Stimulated activated naive CD8-positive, alpha-beta T cell treated with anti-CD3 and anti-CD28 coated beads, Interleukin-15, amount 100 ng/mL, for 72 hours (primary cell): ENCODE data around the gene CBR4.
"Not testable (repeated sequence)": the region's sequence is repeated elsewhere in the genome, so short reads cannot be mapped to it uniquely, and the experiment has no call there.

Source experiments
- ATAC-seq: fragments of 150-1000 bp; cut with Tn5 transposase; 2 replicates; pipeline ENCODE4 v1.10.0; 2021; ENCODE audit warnings: mild to moderate bottlenecking, moderate library complexity
- DNase-seq, 2 donors: peaks; one replicate each; pipeline ENCODE4 v3.0.0; 2021 to 2022
- H3K27ac Mint-ChIP-seq, 2 donors: one replicate each; pipeline ENCODE4 v1.8.0; 2022; ENCODE audit warnings: mild to moderate bottlenecking in 2 of 2, mixed read lengths in 2 of 2, moderate library complexity in 2 of 2
- H3K27me3 Mint-ChIP-seq: one replicate; pipeline ENCODE4 v1.8.0; 2022; ENCODE audit warnings: mixed read lengths
- H3K4me1 Mint-ChIP-seq: one replicate; pipeline ENCODE4 v1.8.0; 2022; ENCODE audit warnings: mild to moderate bottlenecking, mixed read lengths
- H3K4me3 Mint-ChIP-seq, 2 donors: one replicate each; pipeline ENCODE4 v1.8.0; 2022; ENCODE audit warnings: mild to moderate bottlenecking in 2 of 2, mixed read lengths in 2 of 2, moderate library complexity in 1 of 2
- H3K9me3 Mint-ChIP-seq, 2 donors: one replicate each; pipeline ENCODE4 v1.8.0; 2022; ENCODE audit warnings: mixed read lengths in 2 of 2

The CBR4 gene

DNA sequence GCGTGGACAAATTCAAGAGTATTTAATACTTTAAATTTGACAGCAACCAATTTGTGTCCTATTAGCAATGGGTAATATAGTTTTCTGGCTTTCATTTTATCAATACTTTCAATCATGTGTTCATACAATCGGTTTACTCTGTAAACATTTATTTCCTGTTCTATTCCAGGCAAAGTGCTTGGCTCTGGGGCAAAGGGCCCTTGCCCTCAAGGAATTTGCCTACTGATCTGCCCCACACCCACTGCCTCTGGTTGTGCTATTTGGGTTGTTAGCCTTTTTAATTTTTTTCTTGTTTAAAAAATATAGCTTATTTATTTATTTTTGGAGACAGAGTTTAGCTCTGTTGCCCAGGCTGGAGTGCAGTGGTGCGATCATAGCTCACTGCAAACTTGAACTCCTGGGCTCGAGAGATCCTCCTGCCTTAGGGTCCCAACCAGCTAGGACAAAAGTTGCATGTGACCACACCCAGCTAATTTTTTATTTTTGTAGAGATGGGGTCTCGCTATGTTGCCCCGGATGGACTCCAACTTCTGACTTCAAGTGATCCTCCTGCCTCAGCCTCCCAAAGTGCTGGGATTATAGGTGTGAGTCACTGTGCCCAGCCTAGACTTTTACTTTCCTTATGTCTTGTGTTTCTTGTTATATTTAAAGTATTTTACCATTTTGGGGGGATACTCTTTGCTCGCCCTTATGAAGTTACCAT lies 30.7 kb upstream of the CBR4 start:
- Mint-ChIP-seq H3K4me1 (no peaks in the 10 kb centered on the region), H3K27me3 (no peaks in the 10 kb centered on the region), H3K4me3 (no peak overlapping the region), H3K27ac (peak overlapping the region in 1 of 2 donors; percentile 15), H3K9me3 (no peaks in the 10 kb centered on the region)
- ATAC-seq (no peak), DNase-seq (no peak)

DNA sequence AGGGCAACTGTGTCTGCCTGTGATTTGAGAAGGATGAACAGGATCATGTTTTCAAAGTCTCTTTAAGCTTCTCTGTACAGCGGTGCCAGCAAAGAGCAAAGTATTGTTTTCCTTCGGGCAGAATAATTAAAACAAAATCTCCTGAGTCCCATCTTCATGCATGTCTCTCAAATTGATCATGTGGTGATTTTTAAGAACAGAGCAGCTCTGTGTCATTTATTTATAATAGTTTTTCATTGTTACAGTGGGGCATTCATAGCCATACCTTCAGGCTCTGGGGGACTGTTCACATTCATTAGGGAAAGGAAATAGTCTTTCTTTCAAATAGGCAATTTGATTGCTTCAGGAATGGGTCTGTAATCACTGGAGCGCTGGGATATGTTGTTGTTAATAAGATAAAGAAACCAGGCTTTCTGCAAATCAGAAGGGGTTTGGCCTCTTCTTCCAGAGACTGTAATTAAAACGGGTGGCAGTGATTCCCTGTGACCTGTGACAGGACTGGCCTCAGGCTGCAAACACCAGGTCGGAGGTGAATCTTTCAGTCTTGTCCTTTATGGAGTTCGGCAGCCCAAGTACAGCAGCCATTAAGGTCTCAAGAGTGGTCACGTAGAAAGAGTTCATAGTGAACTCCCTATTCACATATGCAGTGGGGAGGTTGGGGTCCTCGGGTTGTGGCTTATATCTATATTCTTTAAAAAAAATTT lies 29.3 kb upstream of the CBR4 start:
- Mint-ChIP-seq H3K4me1 (no peaks in the 10 kb centered on the region), H3K4me3 (no peak overlapping the region), H3K27ac (no peak overlapping the region), H3K9me3 (no peaks in the 10 kb centered on the region), H3K27me3 (no peaks in the 10 kb centered on the region)
- no peak for DNase-seq
- no peak for ATAC-seq

DNA sequence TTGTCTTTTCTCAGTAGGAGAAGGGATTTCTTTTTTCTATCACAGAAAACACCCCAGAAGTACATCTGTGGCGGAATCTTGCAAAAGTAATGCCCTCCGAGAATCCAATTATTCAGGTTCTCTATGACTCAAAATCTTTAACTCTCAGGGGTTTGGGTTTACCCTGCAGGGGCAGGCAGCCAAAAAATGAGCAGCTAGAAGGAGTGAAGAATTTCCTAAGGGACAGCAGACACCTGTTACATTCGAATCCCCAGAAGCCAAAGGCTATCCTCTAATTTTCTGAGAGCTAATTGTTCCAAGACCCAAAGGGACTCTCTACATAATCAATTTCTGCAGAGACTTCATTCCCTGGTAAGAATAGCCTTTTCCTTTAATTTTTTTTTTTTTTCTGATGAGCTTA lies 27.5 kb upstream of the CBR4 start:
- Mint-ChIP-seq H3K4me1 (no peaks in the 10 kb centered on the region), H3K27me3 (no peaks in the 10 kb centered on the region), H3K4me3 (no peak overlapping the region), H3K9me3 (no peaks in the 10 kb centered on the region), H3K27ac (no peak overlapping the region)
- DNase-seq (no peak), ATAC-seq (no peak)

DNA sequence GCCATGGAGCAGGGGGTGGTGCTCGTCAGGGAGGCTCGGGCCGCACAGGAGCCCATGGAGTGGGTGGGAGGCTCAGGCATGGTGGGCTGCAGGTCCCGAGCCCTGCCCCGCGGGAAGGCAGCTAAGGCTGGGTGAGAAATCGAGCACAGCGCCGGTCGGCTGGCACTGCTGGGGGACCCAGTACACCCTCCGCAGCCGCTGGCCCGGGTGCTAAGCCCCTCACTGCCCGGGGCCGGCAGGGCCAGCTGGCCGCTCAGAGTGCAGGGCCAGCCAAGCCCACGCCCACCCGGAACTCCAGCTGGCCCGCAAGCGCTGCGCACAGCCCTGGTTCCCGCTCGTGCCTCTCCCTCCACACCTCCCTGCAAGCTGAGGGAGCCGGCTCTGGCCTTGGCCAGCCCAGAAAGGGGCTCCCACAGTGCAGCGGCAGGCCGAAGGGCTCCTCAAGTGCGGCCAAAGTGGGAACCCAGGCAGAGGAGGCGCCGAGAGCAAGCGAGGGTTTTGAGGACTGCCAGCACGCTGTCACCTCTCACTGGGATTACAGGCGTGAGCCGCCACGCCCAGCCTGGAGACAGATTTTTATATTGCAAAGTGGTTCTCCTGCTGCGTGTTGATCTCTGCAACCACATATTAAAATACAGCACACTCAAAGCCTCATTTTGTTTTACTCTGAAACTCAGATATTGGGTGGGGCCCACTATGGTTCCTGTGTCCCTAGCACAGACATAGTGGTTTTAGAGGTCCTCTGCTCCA lies 26.0 kb upstream of the CBR4 start:
- H3K9me3 Mint-ChIP-seq, DNase-seq, H3K4me1 Mint-ChIP-seq, H3K27me3 Mint-ChIP-seq, H3K4me3 Mint-ChIP-seq, ATAC-seq, H3K27ac Mint-ChIP-seq: not testable (repeated sequence)

DNA sequence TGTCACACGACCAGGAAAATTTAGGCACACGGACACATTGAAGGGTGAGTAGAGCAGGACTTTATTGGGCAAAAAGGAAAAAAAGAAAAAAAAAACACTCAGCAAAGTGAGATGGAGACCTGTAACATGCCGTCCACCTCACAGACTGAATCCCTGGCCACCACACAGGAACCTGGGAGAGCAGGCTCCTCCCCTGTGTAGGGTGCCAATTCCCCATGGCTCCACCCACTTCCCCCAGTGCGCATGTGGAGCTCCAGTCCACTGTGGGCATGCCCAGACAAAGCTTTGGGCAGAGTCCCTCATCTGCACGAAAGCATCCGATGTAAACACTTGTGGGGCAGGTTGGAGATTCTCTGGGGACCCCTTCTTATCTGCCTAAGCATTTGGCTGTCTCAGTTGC lies 23.6 kb upstream of the CBR4 start:
- DNase-seq (no peak), ATAC-seq (no peak)
- Mint-ChIP-seq H3K4me1 (no peaks in the 10 kb centered on the region), H3K9me3 (no peaks in the 10 kb centered on the region), H3K4me3 (no peak overlapping the region), H3K27me3 (no peaks in the 10 kb centered on the region), H3K27ac (no peak overlapping the region)

DNA sequence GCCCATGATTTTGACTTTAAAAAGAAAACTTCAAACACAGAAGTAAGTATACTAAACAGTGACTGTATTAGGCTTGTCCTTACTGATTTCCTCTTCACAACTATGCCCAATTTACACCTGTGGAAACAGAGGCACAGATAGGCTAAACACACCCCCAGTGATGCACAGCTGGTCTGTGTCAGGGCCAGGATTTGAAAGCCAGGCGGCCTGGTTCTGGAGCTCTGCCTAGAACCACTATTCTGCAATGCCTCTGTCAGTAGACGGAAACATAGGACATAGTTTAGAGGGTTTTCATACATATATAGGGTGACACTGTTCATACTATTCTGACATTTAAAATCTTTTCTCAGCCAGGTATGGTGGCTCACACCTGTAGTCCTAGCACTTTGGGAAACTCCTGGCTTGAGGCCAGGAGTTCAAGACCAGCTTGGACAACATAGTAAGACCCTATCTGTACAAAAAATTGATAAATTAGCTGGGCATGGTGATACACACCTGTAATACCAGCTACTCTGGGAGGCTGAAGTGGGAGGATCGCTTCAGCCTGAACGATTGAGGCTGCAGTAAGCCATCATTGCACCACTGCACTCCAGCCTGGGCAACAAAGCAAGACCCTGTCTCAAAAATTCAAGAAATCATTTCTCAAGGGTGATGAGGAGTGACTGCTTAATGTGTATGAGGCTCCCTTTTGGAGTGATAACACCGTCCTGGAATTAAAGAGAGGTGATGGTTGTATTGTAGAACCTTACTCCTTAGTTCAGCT lies 23.0 kb upstream of the CBR4 start:
- Mint-ChIP-seq H3K27me3 (peaks cover 1% of the 10 kb centered on the region), H3K4me1 (no peaks in the 10 kb centered on the region), H3K4me3 (no peak overlapping the region), H3K27ac (no peak overlapping the region), H3K9me3 (no peaks in the 10 kb centered on the region)
- no peak for ATAC-seq
- no peak for DNase-seq

DNA sequence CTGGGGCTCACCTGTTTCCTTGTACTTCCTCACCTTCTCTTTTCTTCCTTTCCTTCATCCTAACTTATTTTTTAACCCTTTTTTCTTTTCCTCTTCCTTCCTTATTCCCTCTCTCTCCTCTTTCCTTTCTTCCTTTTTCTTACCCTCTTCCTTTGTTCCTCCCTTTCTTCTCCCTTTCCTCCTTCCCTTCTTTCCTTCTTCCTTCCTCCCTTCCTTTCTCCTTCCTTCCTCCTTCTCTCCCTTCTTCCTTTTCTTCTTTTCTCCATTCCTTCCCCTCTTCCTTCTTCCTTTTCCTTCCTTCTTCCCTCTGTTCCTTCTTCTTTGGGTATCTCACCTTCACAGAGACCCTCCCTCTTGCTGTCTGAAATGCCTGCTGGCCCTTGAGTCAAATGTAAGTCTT lies 22.1 kb upstream of the CBR4 start:
- Mint-ChIP-seq H3K4me3 (no peak overlapping the region), H3K4me1 (no peaks in the 10 kb centered on the region), H3K27ac (no peak overlapping the region), H3K27me3 (peaks cover 10% of the 10 kb centered on the region), H3K9me3 (no peaks in the 10 kb centered on the region)
- DNase-seq (no peak), ATAC-seq (no peak)

DNA sequence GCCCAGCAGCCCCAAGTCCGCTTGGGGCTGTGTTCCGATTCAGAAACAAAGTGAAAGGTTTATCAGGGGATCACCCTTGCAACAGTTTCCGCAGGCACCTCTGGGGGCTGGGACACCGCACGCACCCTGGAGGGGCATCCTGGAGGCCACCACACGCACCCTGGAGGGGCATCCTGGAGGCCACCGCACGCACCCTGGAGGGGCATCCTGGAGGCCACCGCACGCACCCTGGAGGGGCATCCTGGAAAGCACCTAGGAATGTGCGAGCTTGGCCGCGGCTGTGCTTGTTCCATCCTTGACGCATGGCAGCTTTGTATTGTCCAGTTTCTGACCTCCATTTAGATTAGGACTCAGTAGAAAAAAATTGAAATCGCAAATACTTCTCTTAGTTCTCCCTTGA lies 21.3 kb upstream of the CBR4 start:
- Mint-ChIP-seq H3K27me3 (peaks cover 14% of the 10 kb centered on the region), H3K4me3 (no peak overlapping the region), H3K9me3 (no peaks in the 10 kb centered on the region), H3K27ac (no peak overlapping the region), H3K4me1 (no peaks in the 10 kb centered on the region)
- peak; percentile 60 for ATAC-seq
- no peak for DNase-seq

DNA sequence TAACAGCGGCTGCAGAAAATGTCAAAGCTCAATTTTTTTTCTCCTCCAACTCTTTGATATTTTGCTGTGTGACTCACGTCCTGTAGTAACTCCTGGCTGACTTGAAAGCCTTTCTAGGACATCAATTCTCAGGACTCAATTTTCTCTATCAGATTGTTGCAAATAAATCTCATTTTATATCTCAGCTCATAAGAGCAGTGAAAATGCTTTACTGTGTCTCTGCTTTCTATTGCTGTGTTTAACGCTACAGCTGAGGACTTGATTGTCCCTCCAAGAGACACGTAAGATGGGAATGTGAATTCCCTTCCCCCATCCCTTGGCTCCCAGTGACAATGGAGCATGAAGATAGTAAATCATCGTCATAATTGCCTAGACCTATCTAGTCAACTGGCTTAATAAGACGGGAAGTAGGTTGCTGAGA lies 20.5 kb upstream of the CBR4 start:
- Mint-ChIP-seq H3K4me3 (no peak overlapping the region), H3K4me1 (no peaks in the 10 kb centered on the region), H3K27ac (no peak overlapping the region), H3K9me3 (no peaks in the 10 kb centered on the region), H3K27me3 (peaks cover 23% of the 10 kb centered on the region)
- DNase-seq (no peak), ATAC-seq (no peak)

DNA sequence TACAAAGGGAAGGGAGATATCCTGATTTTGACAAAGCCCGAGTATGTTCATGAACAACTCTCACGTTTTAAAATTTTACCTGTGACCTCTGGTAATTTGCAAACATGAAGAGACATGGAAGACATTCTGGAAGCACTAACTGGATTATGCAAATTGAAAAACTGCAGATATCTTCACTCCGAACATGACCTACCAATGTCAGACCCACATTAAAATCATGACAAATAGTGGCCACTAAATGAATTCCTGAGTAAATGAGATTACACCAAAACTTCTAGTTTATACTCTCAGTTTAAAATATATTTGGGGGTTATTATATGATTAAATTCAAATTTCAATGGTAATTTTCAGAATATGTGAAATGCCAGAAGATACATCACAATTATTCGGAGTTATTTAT lies 19.9 kb upstream of the CBR4 start:
- H3K4me3 Mint-ChIP-seq, result no peak overlapping the region
- ATAC-seq, result no peak
- no peaks in the 10 kb centered on the region for H3K9me3 Mint-ChIP-seq
- DNase-seq, result no peak
- peaks cover 23% of the 10 kb centered on the region for H3K27me3 Mint-ChIP-seq
- no peaks in the 10 kb centered on the region for H3K4me1 Mint-ChIP-seq
- H3K27ac Mint-ChIP-seq, result no peak overlapping the region

DNA sequence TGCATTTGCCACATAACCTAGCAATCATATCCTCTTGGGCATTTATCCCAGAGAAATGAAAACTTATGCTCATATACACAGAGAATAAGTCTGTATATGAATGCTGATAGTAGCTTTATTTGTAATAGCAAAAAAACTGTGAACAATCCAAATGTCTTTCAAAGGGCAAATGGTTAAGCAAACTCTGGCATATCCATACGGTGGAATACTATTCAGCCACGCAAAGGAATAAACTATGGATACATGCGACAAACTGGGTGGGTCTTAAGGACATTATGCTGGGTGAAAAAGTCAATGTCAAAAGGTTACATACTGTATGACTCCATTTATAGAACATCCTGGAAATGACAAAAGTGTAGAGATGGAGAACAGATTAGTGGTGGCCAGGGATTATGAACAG lies 17.6 kb upstream of the CBR4 start:
- ATAC-seq (no peak), DNase-seq (no peak)
- H3K4me3 Mint-ChIP-seq, result no peak overlapping the region
- H3K27ac Mint-ChIP-seq, result no peak overlapping the region
- peaks cover 23% of the 10 kb centered on the region for H3K27me3 Mint-ChIP-seq
- no peaks in the 10 kb centered on the region for H3K9me3 Mint-ChIP-seq
- no peaks in the 10 kb centered on the region for H3K4me1 Mint-ChIP-seq

DNA sequence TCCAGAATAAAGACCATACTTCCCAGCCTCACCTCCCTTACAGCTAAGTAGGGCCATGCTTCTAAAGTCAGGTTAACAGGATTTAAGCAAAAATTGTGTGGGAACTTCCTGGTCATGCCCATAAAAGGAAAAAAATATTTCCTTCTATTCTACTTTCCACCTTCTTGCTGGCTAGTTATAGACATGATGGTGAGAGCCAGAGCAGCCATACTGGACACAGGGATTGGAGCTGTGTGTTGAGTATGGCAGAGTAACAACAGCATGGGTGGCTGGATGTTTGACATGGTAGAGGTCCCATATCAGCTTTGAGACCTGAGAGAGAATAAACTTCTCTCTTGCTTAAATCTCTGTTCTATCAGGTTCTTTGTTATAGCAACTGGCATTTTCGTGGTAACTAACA lies 15.1 kb upstream of the CBR4 start:
- H3K4me1 Mint-ChIP-seq, result no peaks in the 10 kb centered on the region
- H3K9me3 Mint-ChIP-seq, result no peaks in the 10 kb centered on the region
- ATAC-seq, result no peak
- DNase-seq, result no peak
- H3K4me3 Mint-ChIP-seq, result no peak overlapping the region
- no peak overlapping the region for H3K27ac Mint-ChIP-seq
- peaks cover 23% of the 10 kb centered on the region for H3K27me3 Mint-ChIP-seq

DNA sequence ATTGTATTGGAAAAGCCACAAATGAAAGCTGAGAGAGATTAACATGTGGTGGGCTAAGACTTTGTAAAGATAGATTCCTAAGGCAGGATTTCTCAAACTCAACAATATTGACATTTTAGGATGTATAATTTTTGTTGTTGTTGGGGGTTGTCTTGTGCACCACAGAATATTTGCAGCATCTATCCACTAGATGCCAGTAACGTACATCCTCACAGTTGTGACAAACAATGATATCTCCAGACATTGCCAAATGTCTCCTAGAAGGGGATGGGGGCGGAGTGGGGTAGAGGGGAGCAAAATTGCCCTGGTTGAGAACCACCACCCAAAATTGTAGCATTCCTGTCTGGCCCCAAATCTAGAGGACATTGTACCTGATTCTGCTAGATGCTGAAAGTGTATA lies 14.7 kb upstream of the CBR4 start:
- ATAC-seq, result peak; percentile 57
- no peak for DNase-seq

DNA sequence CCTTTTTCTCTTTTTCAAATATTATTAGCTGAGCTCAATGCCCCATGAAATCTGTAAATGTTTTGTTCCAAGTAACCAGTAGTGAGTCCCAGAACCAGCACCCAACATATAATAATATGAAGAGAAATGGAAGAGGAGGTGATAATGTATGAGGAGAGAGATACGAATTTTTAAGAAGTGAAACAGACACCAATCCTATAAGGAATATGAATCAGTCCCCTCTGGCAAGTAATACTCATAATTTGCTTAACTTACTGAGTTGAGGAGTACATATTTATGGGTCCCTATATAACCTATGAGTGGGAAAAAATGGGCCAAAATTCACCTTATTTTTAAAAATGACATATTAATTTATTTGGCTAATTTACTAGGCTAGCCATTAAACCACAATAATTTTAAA lies 8.4 kb upstream of the CBR4 start:
- no peaks in the 10 kb centered on the region for H3K4me1 Mint-ChIP-seq
- DNase-seq (no peak), ATAC-seq (no peak)
- no peaks in the 10 kb centered on the region for H3K9me3 Mint-ChIP-seq
- H3K4me3 Mint-ChIP-seq, result no peak overlapping the region
- H3K27ac Mint-ChIP-seq, result no peak overlapping the region
- no peaks in the 10 kb centered on the region for H3K27me3 Mint-ChIP-seq

More for the DNA sequence above, 14.7 kb upstream of the CBR4 start:
- no peak overlapping the region for H3K27ac Mint-ChIP-seq
- peaks cover 23% of the 10 kb centered on the region for H3K27me3 Mint-ChIP-seq
- no peaks in the 10 kb centered on the region for H3K9me3 Mint-ChIP-seq
- H3K4me1 Mint-ChIP-seq, result no peaks in the 10 kb centered on the region
- no peak overlapping the region for H3K4me3 Mint-ChIP-seq

DNA sequence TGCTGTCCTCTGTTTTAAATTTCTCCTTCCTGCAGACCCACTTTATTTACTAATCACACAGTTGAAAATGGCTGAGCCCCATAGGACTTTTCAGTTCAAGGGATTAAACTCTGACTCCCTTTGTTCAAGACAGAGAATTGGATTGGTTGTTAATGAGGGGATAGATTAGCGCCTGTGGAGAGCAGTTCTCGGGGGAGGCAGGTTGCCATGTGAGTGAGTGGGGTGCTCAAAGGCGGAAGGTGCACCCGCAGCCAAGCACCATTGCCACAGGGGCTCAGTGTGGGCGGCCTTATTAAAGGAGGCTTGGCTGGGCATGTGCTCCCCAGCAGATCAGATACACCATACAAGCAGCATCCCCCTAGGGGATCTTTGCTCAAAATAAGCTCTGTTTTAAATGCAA lies 7.9 kb upstream of the CBR4 start:
- no peak overlapping the region for H3K27ac Mint-ChIP-seq
- H3K27me3 Mint-ChIP-seq, result no peaks in the 10 kb centered on the region
- ATAC-seq, result no peak

DNA sequence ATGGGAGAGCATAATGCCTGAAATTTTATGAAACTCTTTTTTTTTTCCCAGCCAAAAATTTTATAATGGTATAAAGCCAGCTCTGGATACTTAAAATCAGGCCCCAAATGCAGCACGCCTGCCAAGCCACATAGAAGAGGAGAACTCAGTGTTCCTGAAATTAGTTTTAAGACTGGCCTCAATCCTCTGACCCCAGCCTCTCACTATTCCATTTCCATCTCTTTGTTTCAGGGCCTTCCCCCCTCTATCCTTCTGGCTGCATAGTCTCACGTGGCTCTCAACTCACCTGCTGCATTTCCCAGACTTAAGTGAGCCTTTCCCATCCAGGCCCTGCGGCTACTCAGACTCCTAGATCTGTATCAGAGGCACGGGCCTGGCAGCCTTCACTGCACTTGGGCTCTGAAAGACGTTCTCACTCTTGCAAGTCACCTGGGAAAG lies 5.2 kb upstream of the CBR4 start:
- no peaks in the 10 kb centered on the region for H3K9me3 Mint-ChIP-seq
- no peak for DNase-seq
- peaks cover 8% of the 10 kb centered on the region for H3K4me1 Mint-ChIP-seq
- ATAC-seq, result no peak
- H3K27ac Mint-ChIP-seq, result no peak overlapping the region
- no peaks in the 10 kb centered on the region for H3K27me3 Mint-ChIP-seq
- H3K4me3 Mint-ChIP-seq, result no peak overlapping the region

More for the DNA sequence above, 7.9 kb upstream of the CBR4 start:
- no peak for DNase-seq
- Mint-ChIP-seq H3K4me1 (no peaks in the 10 kb centered on the region), H3K9me3 (no peaks in the 10 kb centered on the region), H3K4me3 (no peak overlapping the region)
